ENCODE data around the gene SCAANT1.

Gene SCAANT1

DNA sequence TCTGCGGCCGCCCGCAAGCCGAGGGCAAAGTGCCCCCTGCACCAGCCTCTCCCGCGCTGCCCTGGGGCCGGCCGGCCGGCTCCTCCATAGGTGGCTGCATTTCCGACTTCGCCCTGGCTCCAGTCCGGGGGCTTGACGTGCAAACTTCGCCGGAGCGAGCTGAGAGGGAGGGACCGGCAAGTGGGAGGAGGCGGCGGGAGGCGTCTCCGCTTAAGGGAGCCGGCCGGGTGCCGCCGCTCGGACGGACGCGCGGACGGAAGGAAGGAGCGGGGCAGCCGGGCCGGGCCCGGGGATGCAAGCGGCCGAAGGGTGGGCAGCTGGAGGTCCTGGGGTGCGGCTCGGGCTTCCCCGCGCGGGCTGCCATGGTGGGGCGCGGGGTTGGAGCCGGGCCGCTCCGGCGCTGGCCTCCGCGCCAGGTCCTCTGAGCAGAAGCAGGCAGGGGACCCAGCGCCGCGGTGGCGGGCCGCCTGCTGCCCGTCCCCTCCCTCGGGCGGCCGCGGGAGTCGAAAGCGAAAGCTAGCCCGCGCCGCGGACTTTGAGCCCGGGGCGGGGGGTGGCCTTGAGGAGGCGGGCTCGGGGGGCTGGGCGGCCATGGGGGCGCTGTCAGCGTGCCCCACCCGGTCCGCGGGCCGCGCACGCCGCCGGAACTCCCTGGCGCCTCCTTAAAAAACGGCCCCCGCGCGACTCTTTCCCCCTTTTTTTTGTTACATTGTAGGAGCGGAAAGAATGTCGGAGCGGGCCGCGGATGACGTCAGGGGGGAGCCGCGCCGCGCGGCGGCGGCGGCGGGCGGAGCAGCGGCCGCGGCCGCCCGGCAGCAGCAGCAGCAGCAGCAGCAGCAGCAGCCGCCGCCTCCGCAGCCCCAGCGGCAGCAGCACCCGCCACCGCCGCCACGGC, at the start of gene SCAANT1:
TSS of gene SCAANT1 (minus strand) at position 511 of the 895 bp plus-strand sequence.
- no peak for TF ChIP-seq GATA2 (IDR thresholded peaks at IDR 0.05; ENCODE audit: low read depth, low read length)
- TF ChIP-seq GATA3 (IDR thresholded peaks at IDR 0.05; ENCODE audit: low read depth, low read length): no peak

DNA sequence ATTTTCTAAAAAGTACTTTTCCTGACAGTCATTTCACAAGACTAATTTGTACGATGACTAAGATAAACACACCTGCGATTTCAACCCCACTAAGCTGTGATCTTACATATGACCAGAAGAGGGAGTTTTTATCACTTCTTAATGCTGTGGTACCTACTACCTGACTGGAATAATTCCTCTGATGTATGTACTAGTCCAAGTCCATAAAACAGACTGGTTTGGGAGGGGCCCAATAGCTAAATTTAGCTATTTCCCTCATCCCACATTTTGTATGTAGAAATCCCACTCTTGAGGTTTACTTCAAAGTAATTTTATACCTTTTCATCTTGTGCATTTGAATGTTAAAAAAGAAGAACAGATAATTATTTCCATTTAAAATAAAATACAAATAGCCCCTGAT, 49.7 kb upstream of the SCAANT1 start:
- TF ChIP-seq GATA2 (IDR thresholded peaks at IDR 0.05; ENCODE audit: low read depth, low read length) (no peak), GATA3 (IDR thresholded peaks at IDR 0.05; ENCODE audit: low read depth, low read length) (no peak)

DNA sequence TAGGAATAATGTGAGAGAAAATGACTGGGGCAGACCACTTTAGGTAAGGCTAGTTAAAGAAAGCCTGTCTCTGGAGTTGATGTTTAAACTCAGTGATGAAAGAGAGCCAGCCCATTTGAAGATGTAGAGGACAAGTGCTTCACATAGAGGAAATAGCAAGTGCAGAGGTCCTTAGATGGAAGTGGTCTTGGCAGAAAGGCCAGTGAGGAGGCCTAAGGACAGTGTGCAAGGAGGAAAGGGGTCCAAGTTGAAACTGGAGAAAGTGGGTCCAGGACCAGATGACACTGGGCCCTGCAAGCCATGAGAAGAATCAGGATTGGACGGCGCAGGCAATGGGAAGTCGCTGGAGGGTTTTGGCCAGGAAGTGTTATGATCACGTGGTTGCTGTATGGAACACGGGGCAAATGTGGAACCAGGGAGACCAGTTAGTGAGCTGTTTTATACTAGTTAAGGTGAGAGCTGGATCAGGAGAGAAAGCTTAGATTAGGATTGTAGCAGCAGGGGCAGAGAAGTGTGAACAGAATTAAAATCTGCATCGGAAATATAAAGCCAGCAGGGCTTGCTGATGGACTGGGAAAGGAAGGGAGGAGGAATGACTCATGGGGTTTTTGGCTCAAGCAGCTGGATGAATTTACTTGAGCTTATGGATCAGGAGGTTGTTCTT, 48.0 kb upstream of the SCAANT1 start:
- TF ChIP-seq GATA2 (IDR thresholded peaks at IDR 0.05; ENCODE audit: low read depth, low read length): no peak
- TF ChIP-seq GATA3 (IDR thresholded peaks at IDR 0.05; ENCODE audit: low read depth, low read length): no peak

DNA sequence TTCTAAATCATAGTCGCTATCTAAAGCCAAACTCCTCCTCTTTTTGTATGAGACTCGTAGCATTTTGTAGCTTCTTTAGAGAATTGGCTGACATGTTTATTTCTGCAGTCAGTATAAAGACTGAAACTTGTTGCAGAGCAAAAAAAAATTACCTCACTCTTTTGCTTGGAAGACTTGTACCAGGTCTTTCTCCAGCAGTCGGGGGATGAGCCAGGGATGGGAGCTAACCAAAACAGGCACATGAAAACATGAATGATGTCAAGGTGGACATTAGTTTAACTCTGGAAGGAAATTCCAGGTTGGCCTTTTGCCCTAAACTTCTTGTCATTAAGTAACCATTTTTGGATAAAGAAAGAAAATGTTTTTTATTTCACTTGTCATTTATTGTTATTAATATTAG, 47.0 kb upstream of the SCAANT1 start:
- TF ChIP-seq GATA3 (IDR thresholded peaks at IDR 0.05; ENCODE audit: low read depth, low read length): no peak
- no peak for TF ChIP-seq GATA2 (IDR thresholded peaks at IDR 0.05; ENCODE audit: low read depth, low read length)

DNA sequence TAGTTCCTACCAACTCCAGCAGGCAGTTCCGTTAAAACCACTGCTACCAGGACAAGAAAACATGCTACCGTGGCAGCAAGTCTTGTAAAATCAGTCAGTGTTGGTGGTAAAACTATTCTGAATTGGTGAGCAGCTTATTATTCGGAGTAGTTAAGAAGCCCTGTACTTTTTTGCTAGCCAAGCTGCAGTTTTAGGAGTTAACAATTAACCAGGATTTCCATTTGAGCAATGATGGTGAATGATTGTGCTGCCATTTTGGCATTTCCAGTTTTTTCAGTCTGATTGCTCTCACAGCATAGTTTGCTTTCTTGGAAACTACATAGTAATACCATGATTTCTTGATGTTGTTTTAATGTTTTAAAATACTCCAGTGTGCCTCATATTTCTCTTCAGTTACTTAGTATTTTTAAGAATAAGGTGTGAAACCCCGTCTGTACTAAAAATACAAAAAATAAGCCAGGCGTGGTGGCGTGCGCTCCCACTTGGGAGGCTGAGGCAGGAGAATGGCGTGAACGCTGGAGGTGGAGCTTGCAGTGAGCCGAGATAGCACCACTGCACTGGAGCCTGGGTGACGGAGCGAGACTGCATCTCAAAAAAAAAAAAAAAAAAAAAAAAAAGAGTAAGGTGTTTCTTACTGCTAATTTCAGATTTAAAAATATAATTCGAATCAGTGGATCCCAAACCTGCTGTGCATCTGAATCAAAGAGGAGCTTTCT, 43.8 kb upstream of the SCAANT1 start:
- TF ChIP-seq GATA3 (IDR thresholded peaks at IDR 0.05; ENCODE audit: low read depth, low read length) (no peak), GATA2 (IDR thresholded peaks at IDR 0.05; ENCODE audit: low read depth, low read length) (no peak)

DNA sequence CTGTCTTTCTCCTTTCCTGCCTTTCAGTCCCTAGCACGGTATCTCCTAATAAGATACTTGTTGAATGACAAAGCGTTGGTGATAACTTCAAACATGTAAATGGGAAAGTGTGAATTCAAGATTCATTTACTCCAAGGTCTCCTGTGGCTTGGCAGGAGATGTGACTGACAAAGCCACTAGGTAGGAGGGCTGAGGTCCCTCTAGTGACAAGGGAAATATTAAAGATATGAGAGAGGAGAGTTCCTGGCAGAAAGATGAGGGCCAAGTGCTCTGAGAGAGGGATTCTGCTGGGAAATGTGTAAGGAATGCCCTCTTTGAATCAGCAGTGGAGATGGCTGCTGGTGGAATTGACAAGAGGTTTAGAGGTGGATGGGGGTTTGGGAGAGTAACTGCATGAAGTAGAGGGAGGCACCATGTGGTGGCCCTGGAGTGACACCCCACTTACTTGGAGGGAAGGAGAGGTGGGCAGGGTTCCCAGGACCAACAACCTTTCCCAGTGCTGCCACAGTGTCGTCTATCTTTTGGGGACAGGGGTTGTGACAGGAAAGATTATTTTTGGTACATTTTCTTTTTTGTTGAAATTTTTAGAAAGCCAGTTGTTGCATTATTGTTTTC, 43.0 kb upstream of the SCAANT1 start:
- TF ChIP-seq GATA3 (IDR thresholded peaks at IDR 0.05; ENCODE audit: low read depth, low read length) (no peak), GATA2 (IDR thresholded peaks at IDR 0.05; ENCODE audit: low read depth, low read length) (no peak)

DNA sequence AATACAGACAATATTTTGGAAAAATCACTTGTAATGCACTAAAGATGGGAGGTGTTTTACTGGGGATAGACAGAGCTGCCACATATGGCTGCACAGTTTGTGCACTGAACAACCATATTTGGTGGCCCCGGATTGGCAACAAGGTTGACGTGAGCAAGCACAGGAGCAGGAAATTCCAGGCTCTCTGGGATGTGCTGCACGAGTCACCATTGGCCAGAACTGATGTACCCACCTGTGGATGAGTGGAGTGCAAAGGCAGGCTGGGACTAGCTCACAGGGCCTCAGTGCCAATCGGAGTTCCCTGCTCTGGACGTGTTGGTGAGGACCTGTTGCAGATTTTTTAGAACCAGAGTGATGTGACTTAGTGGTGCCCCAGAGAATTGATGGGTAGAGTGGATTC, 42.0 kb upstream of the SCAANT1 start:
- TF ChIP-seq GATA3 (IDR thresholded peaks at IDR 0.05; ENCODE audit: low read depth, low read length) (no peak), GATA2 (IDR thresholded peaks at IDR 0.05; ENCODE audit: low read depth, low read length) (no peak)

DNA sequence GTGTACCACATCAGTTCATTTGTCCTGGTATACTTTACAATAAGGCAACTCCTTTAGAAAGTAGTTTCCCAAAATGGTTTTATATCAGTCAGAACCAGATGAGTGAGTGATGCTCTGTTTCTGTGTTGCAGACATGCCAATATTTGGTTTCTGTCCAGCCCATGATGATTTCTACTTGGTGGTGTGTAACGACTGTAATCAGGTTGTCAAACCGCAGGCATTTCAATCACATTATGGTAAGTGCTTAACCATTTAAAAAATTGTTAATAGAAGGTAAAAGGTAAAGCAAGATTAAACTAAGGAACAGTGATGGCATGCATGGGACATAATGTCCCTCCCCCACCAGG, 40.0 kb upstream of the SCAANT1 start:
- TF ChIP-seq GATA2 (IDR thresholded peaks at IDR 0.05; ENCODE audit: low read depth, low read length) (no peak), GATA3 (IDR thresholded peaks at IDR 0.05; ENCODE audit: low read depth, low read length) (no peak)

DNA sequence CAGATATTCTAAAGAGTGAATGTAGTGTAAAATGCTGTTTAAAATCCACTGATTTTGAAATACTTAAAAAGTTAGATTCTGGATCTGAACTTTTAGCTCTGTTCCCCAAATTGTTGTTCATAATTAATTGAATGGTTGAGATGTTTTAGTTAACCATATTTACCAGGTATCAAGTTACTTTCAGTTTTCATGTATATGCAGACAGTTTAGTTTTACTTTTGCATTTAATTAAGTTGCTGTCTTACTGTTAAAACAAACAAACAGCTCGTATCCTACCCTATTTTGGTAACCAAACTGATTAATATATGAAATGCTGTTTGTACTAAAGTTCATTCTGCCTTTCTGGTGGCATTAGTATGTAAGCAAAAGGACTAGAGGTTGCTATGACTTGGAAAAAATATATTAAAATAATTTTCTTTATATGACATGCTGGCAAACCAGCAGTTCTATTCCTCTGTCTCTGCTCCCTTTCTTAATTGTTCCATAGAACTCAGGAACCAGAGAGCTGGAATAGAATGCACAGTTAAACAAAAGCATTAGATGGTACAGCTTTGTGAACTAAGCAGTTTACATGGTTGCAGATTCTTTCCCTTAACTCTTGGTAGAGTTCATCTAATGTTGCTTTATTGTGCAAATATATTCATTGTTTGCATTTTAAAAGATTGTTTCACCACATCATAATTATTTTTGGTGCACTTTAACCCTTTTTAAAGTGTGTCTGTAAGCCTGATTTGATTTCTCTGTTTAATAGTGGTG, 39.5 kb upstream of the SCAANT1 start:
- TF ChIP-seq GATA3 (IDR thresholded peaks at IDR 0.05; ENCODE audit: low read depth, low read length): no peak
- TF ChIP-seq GATA2 (IDR thresholded peaks at IDR 0.05; ENCODE audit: low read depth, low read length): no peak

DNA sequence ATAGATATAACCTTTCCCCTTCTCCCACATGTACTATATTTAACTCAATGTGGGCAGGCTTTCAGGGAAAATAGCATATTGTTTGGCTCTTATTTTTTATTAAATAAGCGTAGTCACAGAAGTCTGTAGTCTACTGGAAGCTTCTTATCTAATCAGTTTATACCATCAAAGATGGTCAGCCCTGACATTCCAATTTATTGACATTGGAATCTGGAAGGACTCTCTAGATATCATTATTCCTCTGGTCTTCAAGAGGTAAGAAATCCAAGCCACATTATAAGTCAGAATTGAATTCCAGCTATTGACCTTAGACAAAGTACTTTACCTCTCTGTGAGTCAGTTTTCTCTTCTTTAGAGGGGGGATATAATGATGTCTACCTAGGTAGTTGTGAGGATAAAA, 38.5 kb upstream of the SCAANT1 start:
- TF ChIP-seq GATA2 (IDR thresholded peaks at IDR 0.05; ENCODE audit: low read depth, low read length) (no peak), GATA3 (IDR thresholded peaks at IDR 0.05; ENCODE audit: low read depth, low read length) (no peak)

DNA sequence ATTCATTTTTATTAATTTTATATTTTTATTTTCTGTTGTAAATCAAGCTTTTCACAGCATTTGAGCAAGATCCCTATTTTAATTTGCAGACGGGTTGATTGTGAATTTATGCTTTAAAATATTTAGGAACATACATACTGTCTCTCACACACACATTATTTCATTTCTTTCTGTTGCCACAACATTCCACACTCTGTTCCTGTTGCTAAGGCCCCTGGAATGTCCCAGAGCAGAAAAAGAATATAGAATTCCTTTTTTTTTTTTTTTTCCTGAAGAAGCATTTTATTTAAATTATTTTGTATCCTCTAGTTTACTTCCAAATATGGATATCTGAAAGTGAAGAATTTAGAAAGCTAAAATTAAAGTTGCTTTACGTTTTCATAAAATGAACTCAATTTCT, 36.8 kb upstream of the SCAANT1 start:
- TF ChIP-seq GATA2 (IDR thresholded peaks at IDR 0.05; ENCODE audit: low read depth, low read length): no peak
- no peak for TF ChIP-seq GATA3 (IDR thresholded peaks at IDR 0.05; ENCODE audit: low read depth, low read length)

DNA sequence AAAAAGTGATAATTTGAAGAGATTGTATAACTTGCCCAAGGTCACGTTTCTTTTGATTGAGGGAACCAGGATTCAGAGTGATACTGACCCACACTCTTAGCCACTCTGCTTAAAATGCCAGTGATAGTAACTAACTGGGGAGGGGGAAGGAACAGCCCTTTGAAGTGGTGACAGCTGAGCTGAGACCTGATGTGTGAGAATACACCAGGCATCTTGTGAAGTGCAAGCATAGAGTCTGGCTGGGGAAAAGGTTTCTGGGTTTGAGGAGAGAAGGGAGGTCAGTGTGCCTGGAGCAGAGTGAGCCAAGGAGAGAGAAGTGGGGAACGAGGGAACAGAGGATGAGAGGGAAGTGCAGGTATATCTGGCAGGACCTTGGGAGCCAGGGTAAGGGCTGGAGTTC, 35.4 kb upstream of the SCAANT1 start:
- TF ChIP-seq GATA3 (IDR thresholded peaks at IDR 0.05; ENCODE audit: low read depth, low read length) (no peak), GATA2 (IDR thresholded peaks at IDR 0.05; ENCODE audit: low read depth, low read length) (no peak)

DNA sequence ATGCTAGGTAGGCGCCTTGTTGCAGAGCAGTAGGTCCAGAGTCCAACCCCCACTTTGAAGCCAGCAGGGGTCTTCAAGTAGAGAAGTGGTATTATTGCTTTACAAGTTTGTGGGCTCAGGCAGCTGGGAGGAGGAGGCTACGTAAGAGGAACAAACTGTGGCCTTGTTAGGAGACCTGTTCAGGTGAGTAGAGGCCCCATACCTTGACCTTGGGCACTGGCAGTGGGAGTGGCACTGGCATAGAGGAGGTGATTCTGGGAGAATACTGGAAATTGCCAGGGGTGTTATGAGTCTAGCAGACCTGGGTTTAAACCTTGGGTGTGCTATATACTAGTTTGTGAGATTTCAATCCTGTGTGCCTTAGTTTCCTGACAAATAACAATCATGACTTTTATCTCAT, 34.6 kb upstream of the SCAANT1 start:
- no peak for TF ChIP-seq GATA3 (IDR thresholded peaks at IDR 0.05; ENCODE audit: low read depth, low read length)
- no peak for TF ChIP-seq GATA2 (IDR thresholded peaks at IDR 0.05; ENCODE audit: low read depth, low read length)

All from SH-SY5Y (cell line).